ENCODE data around the gene RANGAP1. TPM values are rescaled to one million over a fixed set of nuclear protein-coding genes. Genes with fewer than 3 reads are reported as not detected.

Gene RANGAP1
- total and polyA plus RNA-seq, 2 of the 8 experiments (the other 6 are each of a cell fraction or from before 2014, with no cell fraction given) = 121 to 171 TPM

- no peak for TF ChIP-seq TCF12 (IDR thresholded peaks at IDR 0.05; ENCODE audit: low read depth, low read length)
- TF ChIP-seq SUZ12 (IDR thresholded peaks at IDR 0.05; ENCODE audit: low read length) = no peak
These were observed 54.6 kb downstream of the RANGAP1 start (continued) for GRCh38 chr22:41231369-41231768.
